ENCODE results near the gene CLDN9. TPM values are rescaled to one million over a fixed set of nuclear protein-coding genes. Genes with fewer than 3 reads are reported as not detected.
A peak's percentile ranks its signal among the peaks of the same experiment; 100 is the strongest.

CLDN9 gene
- total and polyA plus RNA-seq, 2 experiments from 2014 or later, result 3.5 to 8.9 TPM

- Histone ChIP-seq H3K4me3 (no peak overlapping the region), H2AFZ (no peak overlapping the region), H4K20me1 (ENCODE audit: insufficient read depth, poor library complexity, severe bottlenecking) (no peaks in the 10 kb centered on the region), H3K9me2 (replicated peaks; ENCODE audit: insufficient read depth) (no peaks in the 10 kb centered on the region), H3K36me3 (replicated peaks; ENCODE audit: insufficient read depth, low read depth) (no peaks in the 10 kb centered on the region), H3K4me2 (peak overlapping the region; percentile 83), H3K9me3 (ENCODE audit: low read depth) (no peaks in the 10 kb centered on the region), H3K27ac (peak overlapping the region; percentile 97), H3K27me3 (peaks cover 7% of the 10 kb centered on the region), H3K4me1 (ENCODE audit: insufficient read depth) (peaks cover 62% of the 10 kb centered on the region), H3K79me2 (no peaks in the 10 kb centered on the region)
- DNase-seq (ENCODE audit: low spot score), result peak; percentile 88
- TF ChIP-seq CTCF (IDR thresholded peaks at IDR 0.05; ENCODE audit: poor library complexity) (no peak), EZH2phosphoT487 (IDR thresholded peaks at IDR 0.05; ENCODE audit: low read depth, severe bottlenecking, unreplicated experiment) (no peak), EZH2 (IDR thresholded peaks at IDR 0.05; ENCODE audit: borderline replicate concordance) (no peak)
- 20% methylated on average over 21 of the region's 21 CpGs for WGBS (ENCODE audit: low lambda C conversion rate, missing lambda C conversion rate)
Measured at GRCh38 chr16:3009568-3010390, 2.9 kb upstream of the CLDN9 start.

- no peaks in the 10 kb centered on the region for H4K20me1 ChIP-seq (ENCODE audit: insufficient read depth, poor library complexity, severe bottlenecking)
- peak overlapping the region; percentile 97 for H3K27ac ChIP-seq
- H3K36me3 ChIP-seq (replicated peaks; ENCODE audit: insufficient read depth, low read depth), result no peaks in the 10 kb centered on the region
- H3K4me3 ChIP-seq, result no peak overlapping the region
- H3K79me2 ChIP-seq, result no peaks in the 10 kb centered on the region
- no peak for DNase-seq (ENCODE audit: low spot score)
- H3K4me2 ChIP-seq, result peak overlapping the region; percentile 83
- WGBS (ENCODE audit: low lambda C conversion rate, missing lambda C conversion rate), result 82% methylated on average over 8 of the region's 8 CpGs
- H3K4me1 ChIP-seq (ENCODE audit: insufficient read depth), result peaks cover 62% of the 10 kb centered on the region
- H3K9me3 ChIP-seq (ENCODE audit: low read depth), result no peaks in the 10 kb centered on the region
- peaks cover 7% of the 10 kb centered on the region for H3K27me3 ChIP-seq
- no peaks in the 10 kb centered on the region for H3K9me2 ChIP-seq (replicated peaks; ENCODE audit: insufficient read depth)
- TF ChIP-seq CTCF (IDR thresholded peaks at IDR 0.05; ENCODE audit: poor library complexity) (no peak), EZH2phosphoT487 (IDR thresholded peaks at IDR 0.05; ENCODE audit: low read depth, severe bottlenecking, unreplicated experiment) (no peak), EZH2 (IDR thresholded peaks at IDR 0.05; ENCODE audit: borderline replicate concordance) (no peak)
- no peak overlapping the region for H2AFZ ChIP-seq
Measured at GRCh38 chr16:3010510-3010909, 2.2 kb upstream of the CLDN9 start.

- H3K4me2 ChIP-seq, result peak overlapping the region; percentile 66
- no peak overlapping the region for H3K4me3 ChIP-seq
- DNase-seq (ENCODE audit: low spot score), result peak; percentile 61
- H4K20me1 ChIP-seq (ENCODE audit: insufficient read depth, poor library complexity, severe bottlenecking), result peaks cover 6% of the 10 kb centered on the region
- H3K27me3 ChIP-seq, result peaks cover 7% of the 10 kb centered on the region
- no peaks in the 10 kb centered on the region for H3K36me3 ChIP-seq (replicated peaks; ENCODE audit: insufficient read depth, low read depth)
- H3K27ac ChIP-seq, result peak overlapping the region; percentile 97
- no peak for TF ChIP-seq EZH2phosphoT487 (IDR thresholded peaks at IDR 0.05; ENCODE audit: low read depth, severe bottlenecking, unreplicated experiment)
- TF ChIP-seq EZH2 (IDR thresholded peaks at IDR 0.05; ENCODE audit: borderline replicate concordance), result no peak
- no peak for TF ChIP-seq CTCF (IDR thresholded peaks at IDR 0.05; ENCODE audit: poor library complexity)
- no peaks in the 10 kb centered on the region for H3K9me3 ChIP-seq (ENCODE audit: low read depth)
- H2AFZ ChIP-seq, result no peak overlapping the region
- no peaks in the 10 kb centered on the region for H3K9me2 ChIP-seq (replicated peaks; ENCODE audit: insufficient read depth)
- peaks cover 10% of the 10 kb centered on the region for H3K79me2 ChIP-seq
- WGBS (ENCODE audit: low lambda C conversion rate, missing lambda C conversion rate), result 34% methylated on average over 15 of the region's 19 CpGs
- peaks cover 52% of the 10 kb centered on the region for H3K4me1 ChIP-seq (ENCODE audit: insufficient read depth)
Measured at GRCh38 chr16:3012246-3012645, 477 bp upstream of the CLDN9 start.
